GM19025 (cell line): ENCODE data around the gene GALNS.
"Not testable (repeated sequence)": the region's sequence is repeated elsewhere in the genome, so short reads cannot be mapped to it uniquely, and the experiment has no call there.

Experiments used
- ATAC-seq: cut with Tn5 transposase; IDR thresholded peaks from one replicate; pipeline ENCODE4 v1.9.1; 2021; ENCODE audit warnings: mild to moderate bottlenecking, low read depth, moderate library complexity; ENCODE audit not compliant: unreplicated experiment

GALNS gene

DNA sequence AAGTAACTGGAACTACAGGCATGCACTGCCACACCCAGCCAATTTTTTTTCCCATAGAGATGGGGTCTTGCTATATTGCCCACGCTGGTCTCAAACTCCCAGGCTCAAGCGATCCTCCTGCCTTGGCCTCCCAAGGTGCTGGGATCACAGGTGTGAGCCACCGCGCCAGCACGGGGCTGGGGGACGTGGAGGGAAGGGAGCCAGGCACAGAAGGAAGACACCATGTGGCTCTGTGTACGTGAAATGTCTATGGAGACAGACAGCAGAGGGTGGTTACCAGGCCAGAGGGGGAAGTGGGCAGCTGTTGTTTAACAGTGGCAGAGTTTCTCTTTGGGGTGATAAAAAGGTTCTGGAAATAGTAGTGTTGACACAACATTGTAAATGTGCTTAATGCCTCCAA is 67.2 kb downstream of the GALNS start:
- ATAC-seq = no peak

DNA sequence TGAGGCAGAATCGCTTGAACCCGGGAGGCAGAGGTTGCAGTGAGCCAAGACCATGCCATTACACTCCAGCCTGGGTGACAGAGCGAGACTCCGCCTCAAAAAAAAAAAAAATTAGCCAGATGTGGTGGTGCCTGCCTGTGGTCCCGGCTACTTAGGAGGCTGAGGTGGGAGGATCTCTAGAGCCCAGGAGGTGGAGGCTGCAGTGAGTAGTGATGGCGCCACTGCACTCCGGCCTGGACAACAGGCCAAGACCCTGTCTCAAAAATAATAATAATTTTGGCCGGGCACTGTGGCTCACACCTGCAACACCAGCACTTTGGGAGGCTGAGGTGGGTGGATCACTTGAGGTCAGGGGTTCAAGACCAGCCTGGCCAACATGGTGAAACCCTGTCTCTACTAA is 68.0 kb downstream of the GALNS start:
- ATAC-seq = not testable (repeated sequence)

DNA sequence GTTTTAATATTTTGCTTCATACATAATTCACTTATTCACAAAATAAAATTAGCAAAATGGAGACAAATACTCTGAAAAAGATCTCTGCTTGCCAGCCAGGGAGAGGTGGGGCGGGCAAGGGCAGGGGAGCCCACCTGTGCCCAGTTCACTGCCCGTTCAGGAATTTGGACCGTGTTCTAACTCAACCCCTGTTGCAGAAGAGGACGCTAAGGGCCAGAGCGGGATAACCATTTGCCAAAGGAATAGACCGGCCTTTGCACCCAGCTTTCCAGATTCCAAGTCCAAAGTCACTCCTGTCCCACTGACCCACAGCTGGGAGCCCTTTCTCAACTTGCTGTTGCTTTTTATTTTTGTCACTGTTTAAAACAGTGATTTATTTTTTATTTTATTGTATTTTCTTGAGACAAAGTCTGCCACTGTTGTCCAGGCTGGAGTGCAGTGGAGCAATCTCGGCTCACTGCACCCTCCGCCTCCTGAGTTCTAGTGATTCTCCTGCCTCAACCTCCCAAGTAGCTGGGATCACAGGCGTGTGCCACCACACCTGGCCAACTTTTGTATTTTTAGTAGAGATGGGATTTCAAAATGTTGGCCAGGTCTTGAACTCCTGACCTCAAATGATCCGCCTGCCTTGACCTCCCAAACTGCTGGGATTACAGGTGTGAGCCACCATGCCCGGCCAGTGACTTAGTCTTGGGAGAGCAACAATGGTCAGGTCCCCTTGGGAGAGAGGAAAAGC is 69.0 kb downstream of the GALNS start:
- ATAC-seq = no peak

DNA sequence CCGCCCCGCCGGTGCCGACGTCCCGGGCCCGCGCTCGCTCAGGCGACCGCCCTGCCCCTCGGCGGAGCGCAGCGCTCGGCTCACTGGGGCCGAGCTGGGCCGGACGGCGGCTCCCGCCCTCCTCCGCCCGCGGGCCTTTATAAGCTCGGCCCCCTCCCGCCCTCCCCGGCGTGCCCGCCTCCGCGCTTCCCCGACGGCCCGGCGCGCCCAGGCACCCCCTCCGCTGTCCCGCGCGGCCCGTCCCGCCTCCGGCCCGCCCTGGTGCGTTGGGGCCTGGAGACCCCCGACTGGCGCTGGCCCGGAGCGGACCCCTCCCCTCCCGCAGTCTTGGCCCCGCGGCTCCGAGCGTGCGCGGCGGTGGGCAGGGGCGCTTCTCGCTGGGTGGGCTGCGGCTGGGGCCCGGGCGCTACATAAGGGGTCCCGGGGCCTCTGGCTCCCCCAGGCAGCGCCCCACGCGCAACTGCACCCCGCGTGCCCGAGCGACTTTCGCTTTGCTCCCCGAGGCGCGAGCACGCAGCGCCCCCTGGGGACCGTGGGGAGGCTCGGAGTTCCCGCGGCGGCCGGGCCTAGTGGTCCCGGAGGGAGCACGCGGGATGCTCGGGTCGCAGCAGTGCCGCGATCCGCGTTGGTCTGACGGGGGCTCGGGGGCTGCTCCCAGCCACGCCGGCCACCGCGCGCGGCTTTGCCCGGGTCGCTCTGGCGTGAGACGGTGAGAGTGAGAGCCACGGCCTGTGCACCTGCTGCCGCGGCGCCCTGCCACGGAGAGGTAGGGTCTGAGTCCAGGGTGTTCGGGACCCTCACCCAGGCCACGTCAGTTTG is 71.4 kb downstream of the GALNS start, which contains the start of gene PIEZO1:
TSS of gene PIEZO1 (minus strand) at position 115 of the 819 bp plus-strand sequence. CDS start 256 bp downstream, outside the sequence.
- ATAC-seq = no peak

DNA sequence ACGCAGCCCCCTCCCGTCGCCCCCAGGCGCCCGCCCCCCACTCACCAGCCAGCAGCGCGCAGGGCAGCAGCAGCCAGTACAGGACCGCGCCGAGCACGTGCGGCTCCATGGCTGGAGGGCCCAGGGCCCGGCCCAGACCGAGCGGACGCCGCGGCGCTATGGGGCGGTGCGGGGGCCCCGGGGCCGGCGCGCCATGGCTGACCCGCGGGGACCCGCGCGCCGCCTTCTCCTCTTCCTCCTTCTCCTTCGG is 72.0 kb downstream of the GALNS start:
- no peak for ATAC-seq

DNA sequence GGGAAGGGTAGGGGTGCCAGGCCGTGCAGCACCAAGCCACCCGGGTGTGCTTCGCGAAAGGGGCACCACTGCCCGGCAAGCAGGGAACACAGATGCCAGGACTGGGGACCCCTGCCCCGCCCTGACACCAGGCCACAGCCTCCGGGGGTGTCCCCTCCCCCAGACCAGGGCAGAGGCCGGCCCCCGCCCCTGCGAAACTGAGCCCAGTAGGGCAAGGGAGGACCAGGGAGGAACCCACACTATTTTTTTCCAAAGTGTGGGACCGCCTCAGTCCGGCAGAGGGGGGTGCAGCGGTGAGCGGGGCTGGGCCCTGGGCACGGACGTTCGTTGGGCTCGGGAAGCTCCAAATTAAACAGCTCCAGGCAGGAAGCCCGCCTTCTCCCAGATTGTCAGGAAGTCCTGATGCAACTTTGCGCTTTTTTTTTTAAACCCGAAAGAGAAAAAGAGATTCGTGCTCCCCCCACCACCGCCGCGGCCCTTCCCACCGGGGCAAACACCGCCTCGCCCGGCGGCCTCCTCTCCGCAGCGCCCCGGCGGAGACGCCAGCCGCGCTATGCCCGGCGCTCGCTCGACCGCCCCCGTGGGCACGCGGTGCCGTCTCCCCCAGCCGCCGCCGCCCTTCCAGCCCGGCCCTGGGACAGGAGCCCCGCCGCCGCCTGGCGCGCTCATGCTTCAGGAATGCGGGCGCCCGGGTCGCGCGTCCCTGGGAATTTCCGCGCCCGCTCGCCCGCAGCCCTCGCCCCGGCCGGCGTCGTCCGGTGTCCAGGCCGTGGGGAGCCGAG is 72.5 kb downstream of the GALNS start:
- ATAC-seq = no peak

DNA sequence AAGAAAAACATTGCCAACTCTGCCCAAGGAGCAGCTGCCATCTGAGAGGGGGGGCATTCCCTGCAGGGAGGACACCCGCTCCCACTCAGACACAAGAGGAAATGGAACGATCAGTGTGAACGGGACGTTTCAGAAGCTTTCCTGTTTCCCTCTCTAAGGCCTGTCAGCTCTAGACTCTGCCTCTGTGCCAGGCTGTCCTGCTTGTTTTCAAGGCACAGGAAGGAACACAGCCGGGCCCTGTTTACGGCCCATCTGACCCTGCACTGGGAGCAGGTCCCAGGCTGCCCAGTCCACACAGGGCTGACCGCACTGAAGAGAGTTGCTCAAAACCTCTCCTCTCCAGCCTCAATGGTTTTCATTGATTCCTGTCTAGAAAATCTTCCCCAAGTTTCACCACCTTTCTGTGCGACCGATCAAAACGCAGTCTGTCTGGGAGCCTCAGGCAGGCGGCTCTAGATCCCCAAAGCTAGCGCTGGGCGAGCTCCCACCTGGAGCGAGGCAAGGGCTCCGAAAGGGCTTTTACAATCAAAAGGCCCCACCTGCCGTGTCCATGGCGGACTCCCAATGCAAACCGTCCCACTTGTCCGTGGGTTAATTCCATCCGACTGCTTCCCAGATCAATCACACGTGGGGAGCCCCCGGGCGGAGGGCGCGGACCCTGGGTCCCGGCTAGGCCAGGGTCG is 73.2 kb downstream of the GALNS start:
- no peak for ATAC-seq

DNA sequence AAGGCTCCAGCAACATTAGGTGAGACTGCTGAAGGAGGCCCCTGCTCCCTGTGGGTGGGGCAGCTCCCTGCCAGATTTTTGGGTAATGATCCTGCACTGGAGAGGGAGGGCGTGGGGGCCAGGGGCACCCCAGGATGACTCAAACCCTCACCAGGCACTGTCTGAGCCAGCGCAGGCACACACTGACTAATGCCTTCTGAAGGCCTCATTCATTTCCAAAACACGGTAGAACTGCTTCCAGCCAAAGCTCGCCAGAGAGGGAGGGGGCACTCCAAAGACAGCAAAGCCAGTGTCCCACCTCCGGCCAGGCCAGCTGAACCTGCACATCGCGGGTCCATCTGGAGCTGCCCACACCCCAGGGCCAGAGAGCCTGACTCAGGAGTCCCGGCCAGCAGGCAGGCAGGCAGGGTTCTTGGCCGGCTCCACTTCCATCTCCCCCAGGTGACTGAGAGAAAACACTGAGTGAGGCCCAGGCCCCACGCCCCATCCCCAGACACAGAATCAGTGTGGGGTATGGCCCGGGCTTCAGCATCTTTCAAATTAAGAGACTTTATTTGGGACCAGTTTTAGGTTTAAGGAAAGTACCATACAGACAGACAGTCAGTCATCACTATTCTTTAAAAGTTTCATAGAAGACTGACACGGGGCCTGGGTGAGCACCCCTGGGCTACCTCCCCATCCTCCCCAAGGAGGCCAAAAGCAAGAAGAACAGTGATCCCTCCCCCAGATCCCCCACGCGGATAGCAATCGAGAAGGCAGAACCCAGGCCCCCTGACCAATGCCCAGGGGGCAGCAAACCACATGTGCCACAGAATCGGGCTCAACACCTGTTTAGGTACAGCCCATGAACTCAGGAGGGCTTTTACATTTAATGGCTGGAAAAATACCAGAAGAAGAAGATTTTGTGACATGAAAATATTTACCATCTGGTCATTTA is 74.0 kb downstream of the GALNS start:
- no peak for ATAC-seq

DNA sequence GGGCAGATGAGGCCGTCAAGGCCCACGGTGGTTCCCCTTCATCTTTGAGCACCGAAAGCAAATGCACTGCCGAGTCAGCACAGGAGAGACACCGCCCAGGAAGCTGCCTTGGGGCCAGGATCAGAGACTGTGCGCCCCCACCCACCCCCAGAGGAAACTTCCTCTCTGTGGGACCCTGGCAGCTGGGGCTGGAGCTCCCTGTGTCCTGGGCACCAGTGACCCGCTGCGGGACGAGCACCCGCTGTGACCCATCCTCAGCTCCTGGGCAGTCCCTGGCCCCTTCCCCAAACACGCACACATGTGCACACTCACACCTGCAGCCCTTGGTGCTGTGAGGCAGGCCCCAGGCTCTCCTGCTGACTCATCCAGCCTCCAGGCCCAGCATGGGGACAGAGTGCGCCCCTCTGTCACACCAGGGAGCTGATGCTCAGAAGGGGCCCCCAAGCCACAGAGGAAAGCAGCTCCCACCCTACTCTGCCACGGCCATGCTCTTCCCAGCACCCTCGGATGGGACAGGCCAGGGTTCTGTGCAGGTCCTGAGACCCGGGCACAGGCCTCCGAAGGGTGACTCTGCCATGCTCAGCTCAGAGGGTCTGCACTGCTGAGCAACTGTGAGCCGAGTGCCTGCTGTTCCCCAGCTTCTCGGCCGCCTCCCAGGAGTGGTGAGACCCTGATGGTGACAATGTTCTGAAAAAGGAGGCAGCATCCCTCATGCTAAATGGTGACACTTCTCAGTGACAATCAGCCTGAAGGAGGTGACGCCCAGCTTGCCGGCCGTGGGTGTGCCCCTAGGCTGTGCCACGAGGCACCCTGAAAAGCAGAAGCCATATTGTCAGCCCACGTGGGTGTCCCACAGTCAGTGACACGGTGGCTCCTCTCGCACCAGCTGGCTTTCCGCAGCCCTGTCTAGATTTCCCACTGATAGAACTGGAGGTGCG is 75.3 kb downstream of the GALNS start:
- no peak for ATAC-seq

DNA sequence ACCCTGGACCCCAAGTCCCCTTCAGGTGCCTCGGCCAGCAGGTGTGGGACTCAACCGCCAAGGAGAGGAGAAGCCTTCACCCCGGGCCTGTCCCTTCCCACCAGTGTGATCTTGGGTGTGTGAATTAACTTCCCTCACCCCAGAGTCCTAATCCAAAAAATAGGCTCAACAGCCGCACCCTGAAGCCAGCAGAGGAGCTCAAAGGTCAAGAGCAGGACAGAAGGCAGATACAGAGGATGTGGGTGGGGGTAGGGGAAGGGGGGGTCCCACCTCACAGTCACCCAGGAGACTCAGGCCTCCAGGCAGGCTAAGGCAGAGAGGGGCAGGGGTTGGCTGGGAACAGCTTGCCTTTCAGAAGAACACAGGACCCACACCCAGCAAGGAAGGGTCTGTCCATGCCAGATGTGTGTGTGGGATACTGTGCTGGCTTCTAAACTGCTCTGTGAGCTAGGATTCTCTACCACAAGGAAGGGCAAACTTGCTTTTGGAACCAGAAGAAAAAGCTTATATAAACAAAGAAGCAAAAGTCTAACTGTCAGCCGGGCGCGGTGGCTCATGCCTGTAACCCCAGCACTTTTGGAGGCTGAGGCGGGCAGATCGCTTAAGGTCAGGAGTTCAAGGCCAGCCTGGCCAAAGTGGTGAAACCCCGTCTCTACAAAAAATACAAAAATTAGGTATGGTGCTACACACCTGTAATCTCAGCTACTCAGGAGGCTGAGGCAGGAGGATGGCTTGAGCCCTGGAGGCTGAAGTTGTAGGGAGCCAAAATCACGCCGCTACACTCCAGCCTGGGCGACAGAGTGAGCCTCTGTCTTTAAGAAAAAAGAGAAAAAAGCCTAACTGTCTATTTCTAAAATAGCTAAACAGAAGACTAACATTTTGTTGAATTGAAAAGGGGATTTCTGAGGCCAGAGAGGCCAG is 76.3 kb downstream of the GALNS start:
- ATAC-seq = no peak

DNA sequence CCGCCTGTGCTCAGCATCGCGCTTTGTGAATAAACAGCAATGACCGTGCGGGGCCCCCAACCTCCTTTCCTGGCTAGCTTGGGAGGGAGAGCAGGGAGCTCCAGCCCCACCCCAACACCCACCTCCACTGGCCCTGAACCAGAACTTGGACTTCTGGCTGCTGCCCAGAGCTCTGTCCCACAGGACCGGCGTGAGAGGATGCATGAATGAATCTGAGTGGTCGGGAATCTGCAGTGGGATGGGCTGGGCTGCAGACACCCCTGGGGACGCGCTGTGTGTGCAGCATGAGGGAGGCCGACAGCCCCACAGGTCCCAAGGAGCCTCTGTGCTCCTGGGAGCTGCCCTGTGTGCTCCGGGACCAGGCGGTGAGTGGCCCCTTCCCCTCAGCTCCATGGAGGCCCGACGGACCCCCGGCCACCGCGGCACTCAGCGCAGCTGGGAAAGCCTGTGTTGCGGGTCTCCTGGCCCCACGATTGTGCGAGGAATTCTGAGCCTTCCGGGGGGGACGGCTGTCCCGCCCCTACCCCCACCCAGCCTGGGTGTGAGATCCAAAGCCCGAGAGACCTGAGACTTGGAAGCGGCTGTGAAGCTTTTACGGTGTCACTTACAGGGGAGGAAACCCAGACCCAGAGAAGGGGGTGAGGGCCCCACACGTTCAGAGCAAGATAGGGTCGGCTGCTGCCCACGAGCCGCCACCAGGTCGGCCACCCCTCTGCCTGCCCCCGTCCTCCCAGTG is 77.2 kb downstream of the GALNS start:
- ATAC-seq = no peak

DNA sequence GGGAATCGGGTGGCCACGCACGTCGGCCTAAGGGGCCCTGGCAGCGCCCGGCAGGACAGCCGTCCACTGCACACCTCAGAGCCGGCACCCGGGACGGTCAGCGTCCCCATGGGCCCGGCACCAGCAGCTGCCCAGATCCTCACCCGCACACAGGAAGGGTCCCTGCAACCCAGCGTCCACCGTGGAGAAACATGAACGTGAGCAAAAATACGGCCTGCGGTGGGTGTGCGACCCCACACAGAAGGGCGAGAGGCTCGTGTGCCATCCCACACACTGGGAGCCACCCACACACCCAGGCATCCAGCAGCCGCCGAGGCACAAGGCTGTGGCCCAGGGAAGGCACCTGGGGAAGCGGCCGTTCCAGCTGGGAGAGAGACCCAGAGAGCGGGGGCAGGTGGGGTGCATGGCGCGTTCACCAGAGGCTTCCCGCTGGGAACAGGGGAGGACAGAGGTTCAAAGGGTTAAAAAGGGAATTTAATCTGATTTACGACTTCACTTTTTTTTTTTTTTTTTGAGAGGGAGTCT is 78.1 kb downstream of the GALNS start:
- ATAC-seq = no peak

DNA sequence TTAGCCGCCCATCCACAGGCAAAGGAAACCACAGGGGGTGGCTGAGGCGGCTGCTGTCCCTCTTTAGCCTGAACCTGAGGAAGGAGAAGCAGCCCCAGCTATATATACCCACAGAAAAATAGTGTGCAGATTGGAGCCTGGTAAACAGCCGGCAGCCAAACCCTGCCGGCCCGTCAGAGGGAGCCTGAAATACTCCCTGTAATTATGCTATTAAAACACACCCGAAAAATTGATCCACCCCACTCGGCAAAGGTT is 78.5 kb downstream of the GALNS start:
- no peak for ATAC-seq

DNA sequence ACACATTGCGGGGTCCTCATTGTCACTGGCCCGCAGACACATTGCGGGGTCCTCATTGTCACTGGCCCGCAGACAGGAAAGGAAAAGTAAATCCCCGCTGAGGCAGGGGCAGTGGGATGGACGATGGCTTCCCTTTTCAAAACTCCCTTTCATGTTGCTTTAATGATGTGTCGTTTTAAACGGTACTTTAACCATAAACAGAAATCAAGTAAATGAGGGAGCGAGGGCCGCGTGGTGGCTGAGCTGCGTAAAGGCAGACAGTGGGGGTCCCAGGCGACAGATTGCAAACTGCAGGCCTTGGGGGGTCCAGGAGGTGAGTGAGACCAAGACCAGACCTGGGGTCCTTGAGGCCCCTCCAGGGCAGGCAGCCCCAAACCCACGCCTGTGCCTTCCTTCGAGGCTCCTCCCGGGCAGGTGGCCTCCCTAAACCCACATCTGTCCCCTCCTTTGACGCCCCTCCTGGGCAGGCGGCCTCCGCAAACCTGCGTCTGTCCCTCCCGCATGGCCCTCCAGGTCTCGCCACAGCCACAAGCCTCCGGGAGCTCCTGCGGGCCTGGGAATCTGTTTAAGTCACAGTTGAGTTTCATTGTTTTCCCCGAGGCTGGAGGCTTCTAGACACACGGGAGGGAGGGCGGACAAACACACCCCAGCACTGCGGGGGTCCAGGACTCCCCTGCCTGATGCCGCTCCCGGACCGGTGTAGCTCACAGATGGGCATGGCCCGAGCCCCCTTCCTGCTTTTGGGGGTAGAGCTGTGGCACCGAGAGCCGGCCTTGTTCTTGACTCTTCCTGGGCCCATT is 79.1 kb downstream of the GALNS start:
- ATAC-seq = no peak

DNA sequence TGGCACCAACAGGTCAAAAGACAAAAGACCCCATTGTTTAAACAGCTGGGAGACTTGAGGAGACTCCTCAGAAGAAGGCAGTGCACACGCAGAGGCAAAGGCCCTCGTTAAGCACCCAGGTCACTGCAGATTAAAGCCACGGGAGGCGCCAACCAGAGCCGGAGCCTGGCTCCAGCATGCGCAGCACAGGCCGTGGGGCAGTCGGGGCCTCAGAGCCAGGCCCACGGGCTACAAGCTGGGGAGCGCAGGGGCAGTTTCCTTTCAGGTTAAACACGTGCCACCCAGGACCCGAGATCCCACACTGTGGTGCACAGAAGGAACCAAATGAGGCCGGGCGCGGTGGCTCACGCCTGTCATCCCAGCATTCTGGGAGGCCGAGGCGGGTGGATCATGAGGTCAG is 80.9 kb downstream of the GALNS start:
- ATAC-seq = no peak
